HG03342 (cell line): ENCODE measurements around the gene CAMK2A.
A peak's percentile ranks its signal among the peaks of the same experiment; 100 is the strongest.

Source experiments
- ATAC-seq: cut with Tn5 transposase; IDR thresholded peaks from one replicate; pipeline ENCODE4 v1.9.1; 2021; ENCODE audit warnings: mild to moderate bottlenecking, moderate library complexity; ENCODE audit not compliant: unreplicated experiment

Gene CAMK2A

DNA sequence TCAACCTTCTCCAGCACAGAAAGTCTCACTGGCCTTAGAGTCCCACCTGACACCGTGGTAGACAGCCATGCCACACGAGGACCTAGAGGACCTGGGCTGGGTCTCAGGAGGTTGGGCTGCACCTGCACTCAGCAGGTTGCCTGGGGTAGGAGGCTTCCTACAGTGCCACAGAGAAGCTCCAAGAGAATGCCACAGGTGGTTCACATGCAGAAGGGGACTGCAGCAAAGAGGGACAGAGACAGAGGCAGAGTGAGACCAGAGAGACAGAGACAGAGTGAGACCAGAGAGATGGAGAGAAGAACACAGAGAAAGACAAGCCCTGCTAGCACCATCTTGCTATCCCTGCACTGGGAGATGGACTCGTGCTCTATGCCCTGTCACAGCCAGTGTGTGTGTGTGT is 5.7 kb downstream of the CAMK2A start:
- no peak for ATAC-seq

DNA sequence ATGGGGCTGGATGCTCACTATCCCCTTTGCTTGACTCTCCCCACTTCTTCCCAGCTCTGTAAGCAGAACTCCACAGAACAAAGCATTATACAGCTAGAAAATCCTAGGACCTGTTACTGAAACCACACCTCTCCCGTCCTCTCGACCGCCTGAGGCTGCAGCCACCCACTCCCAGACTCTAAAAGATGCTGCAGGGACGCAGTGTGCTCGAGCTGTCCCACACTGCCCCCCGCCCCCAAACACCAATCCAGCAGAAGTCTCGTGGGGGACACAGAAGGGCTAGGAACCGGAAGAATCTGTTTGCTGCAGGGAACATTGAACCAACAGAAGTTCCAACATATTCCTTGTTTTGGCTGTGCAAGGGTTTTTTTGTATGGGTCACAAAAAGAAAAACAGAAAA is 7.6 kb downstream of the CAMK2A start:
- ATAC-seq: no peak

DNA sequence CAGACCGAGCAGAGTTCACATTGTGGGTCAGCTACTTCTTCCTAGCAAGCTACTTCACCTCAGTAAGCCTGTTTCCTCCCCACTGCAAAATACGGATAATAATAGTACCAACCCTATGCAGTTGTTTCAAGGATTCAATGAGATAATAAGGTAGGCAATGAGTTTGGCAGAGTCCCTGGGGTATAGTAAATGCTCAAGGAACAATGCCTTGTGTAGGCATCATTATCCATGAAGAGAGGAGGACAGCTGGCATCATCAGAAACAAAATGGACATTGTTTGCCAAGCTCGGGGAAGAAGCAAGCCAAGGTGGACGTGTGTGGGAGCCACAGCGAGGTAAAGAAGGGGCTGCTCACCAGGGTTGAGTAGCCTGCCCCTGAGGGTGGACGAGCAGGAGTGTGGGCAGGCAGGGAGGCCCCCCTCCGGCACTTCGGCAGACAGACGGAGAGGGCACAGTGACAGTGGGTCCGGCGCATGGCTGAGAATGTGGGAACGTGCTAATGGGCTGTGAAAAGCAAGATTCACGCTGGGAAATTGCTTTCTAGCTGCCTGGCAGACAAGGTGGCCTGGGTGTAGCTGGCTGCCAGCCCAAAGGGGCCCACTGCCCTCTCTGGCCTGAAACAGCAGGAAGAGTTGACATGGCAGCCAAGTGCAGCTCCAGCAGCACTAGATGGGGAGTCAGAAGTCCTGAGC is 10.1 kb downstream of the CAMK2A start:
- no peak for ATAC-seq

DNA sequence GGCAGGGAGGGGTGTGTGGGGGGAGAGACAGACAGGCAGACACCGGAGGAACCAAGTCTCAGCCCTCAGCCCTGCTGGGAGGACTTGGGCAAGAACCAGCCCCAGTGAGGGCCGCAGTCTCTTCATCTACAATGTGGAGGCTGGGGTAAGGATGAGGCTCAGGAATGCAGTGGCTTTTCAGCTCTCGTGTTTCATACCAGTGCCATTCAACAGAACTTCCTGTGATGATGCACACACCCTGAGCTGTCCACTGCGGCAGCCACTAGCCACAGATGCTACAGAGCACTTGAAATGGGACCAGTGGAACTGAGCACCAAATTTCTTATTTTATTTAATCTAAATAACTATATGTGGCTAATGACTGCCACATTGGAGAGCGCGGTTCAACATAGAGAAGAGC is 10.7 kb downstream of the CAMK2A start:
- no peak for ATAC-seq

DNA sequence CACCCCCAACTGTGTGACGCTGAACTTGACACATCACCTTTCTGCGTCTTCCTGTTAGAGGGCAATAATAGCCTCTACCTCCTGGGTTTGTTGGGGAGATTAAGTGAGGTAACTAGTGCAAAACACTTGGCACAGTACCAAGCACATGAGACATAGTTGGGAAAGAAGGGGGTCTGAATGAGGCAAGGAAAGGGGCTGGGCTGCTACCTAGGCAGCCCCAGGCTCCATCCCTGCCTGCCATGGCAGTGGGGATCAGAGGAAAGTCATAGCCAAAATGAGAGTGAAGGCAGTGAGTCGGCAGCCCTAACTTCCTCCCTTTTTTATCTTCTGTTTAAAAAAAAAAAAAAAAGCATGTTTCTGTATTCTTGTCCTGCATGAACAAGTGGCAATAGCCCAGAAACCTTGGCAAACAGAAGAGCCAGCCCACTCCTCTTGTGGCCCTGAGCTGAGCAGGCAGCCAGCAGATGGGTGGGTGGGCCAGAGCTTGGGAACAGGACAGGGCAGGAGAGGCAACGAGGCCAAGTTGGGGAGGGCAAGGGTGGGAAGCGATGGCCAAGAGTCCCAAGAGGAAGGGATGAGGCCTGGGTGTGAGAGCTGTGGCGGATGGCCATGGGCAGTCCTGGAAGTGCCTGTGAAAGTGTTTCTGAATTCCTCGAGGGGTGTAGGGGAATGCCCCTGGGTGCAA is 11.4 kb downstream of the CAMK2A start:
- ATAC-seq: no peak

DNA sequence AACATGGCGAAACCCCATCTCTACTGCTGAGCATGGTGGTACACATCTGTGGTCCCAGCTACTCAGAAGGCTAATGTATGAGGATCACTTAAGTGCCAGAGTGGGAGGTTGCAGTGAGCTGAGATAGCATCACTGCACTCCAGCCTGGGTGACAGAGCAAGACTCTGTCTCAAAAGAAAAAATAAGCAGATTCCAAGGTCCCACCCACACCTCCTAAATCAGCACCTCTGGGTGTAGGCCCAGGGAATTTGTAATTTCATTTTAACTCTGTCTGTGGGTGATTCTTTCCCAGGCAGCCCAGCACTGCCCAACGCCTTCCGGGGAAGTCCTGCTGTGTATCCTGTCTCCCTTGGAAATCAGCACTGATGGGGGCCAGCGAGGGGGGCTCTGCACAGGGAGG is 12.5 kb downstream of the CAMK2A start:
- ATAC-seq: no peak

DNA sequence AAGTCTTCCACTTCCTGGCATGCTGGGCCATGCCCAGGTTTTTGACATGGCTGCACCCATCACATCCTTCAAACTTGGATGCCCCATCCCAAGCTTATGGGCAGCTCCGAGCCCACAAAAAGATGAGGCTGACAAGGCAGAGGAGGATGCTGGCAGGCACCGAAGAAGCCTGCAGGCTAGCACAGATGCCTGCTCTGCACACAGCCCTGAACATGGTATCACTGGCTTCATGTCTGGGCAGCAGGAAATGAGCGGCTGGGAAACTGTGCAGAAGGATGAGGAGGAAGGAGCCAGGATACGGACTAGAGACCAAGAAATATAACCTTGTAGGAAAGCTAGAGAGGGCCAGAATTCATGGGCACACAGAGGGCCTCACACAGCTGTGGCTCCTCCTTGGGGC is 14.8 kb downstream of the CAMK2A start:
- no peak for ATAC-seq

DNA sequence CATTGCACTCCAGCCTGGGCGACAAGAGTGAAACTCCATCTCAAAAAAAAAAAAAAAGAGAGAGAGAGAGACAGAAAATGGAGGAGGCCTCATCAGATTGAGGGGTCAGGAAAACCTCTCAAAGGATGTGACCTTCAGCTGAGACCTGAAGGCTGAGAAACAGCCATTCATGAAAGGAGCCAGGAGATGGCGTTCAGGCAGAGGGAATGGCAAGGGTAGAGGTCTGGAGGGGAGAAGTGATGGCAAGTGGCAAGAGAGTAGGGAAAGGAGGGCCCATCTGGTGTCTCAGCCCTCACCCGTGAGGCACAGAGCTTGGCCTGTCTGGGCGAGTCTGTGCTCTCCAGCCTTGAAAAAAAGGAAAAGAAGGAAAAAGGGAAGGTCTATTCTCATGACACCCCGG is 17.0 kb downstream of the CAMK2A start:
- no peak for ATAC-seq

DNA sequence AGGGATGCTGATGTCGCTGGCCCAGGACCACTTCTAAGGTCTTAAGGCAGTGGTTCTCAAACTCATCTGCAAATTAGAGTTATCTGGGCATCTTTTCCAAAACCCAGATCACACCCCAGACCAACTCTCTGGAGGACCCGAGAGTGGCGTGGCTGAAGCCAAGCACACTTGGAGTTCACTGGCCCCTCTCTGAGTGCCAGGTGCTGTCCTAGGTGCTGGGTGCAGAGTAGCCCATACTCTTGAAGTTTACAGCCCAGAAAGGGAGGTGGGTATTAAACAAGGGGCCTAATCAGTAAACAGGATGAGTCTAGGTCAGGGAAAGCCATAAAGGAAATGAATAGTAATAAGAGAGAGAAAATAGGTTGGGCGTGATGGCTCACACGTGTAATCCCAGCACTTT is 17.6 kb downstream of the CAMK2A start:
- ATAC-seq: no peak

DNA sequence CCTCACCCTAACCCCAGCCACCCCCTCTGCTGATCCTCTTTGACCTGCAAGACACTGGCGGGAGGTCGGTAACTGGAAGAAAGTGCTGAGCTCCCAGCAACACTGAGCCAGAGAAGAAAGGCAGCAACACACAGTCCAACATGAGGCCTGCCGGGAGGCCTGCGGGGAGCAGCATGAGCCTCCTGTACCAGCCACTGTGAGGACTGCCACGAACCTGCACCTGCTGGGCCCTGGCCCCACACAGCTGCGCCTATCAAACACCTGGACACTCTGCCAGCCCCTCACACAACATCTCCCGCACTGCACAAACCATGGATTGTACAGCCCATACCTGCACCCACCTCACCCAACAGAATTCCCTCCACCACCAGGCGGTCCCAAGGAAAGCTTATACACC is 18.3 kb downstream of the CAMK2A start:
- no peak for ATAC-seq

DNA sequence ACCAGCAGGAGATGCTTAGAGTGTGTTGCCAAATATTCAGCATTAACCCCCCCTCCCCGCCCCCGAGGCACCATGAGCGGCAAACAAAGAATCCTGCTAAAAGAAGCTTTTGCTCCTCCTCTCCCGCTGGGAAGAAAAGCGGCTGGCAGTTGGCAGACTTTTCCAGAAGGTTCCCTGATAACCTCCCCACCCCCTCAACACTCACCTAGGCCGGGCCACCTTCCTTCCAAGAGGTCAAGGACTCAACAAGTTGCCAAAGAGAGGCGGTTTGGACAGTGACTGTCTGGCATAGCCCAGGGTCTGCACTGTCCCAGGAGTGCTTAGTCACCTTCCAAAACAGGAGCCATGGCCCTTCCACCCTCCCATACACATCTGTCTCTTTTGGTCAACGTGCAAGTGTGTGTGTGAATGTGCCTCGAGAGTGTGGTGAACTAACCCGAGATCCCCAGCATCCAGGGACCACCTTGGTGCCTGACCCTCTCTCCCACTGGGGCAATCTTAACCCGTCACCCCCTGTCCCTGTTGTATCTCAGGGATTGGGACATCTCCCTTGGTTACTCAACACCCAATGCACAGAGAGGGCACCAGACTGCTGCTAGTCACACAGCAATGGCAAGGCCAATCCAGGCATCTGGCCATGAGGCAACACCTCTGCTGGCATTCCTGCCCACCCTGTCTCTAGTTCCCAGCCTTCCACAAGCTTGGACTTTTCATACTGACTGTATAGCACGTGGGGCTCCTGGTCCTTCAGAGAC is 18.9 kb downstream of the CAMK2A start:
- no peak for ATAC-seq

DNA sequence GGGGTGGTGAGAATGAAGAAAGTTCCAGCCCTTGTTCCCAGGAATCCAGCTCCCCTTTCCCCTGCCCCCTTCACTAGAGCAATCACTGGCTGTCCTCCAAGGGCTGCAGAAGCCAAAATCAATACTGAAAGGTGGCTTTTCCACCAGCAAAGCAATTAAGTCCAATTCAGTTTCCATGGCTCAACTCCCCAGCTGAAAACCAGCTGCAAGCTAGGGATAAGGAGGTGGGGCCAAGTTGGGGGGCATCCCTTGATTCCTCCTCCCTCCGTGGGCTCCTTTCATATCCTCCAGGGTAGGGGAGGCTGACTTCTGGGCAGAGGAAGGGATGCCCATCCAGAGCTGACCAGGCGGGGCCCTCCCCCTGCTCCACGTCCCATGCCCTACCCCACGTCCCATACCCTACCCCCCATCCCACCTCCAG is 22.7 kb downstream of the CAMK2A start:
- no peak for ATAC-seq

DNA sequence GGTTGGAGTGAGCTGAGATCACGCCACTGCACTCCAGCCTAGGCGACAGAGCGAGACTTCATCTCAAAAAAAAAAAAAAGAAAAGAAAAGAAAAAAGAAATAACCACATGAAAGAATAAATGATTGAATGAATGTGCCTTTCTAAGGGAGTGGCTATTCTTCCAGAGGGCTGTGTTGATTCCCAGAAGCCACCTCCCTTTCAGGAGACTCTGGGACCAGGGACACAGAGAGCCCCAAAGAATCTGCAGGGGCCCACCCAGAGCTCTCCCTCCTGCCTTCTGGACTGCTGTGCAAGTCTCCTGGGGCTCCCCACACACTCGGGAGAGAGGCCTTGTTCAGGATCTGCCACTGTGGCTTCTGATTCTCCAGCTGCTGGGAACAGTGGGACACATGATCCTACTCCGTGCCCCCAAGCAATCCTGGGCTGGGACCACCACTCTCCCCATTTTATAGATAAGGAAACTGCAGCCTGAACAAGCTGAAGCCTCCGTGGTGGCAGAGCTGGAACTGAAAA is 23.6 kb downstream of the CAMK2A start:
- no peak for ATAC-seq

DNA sequence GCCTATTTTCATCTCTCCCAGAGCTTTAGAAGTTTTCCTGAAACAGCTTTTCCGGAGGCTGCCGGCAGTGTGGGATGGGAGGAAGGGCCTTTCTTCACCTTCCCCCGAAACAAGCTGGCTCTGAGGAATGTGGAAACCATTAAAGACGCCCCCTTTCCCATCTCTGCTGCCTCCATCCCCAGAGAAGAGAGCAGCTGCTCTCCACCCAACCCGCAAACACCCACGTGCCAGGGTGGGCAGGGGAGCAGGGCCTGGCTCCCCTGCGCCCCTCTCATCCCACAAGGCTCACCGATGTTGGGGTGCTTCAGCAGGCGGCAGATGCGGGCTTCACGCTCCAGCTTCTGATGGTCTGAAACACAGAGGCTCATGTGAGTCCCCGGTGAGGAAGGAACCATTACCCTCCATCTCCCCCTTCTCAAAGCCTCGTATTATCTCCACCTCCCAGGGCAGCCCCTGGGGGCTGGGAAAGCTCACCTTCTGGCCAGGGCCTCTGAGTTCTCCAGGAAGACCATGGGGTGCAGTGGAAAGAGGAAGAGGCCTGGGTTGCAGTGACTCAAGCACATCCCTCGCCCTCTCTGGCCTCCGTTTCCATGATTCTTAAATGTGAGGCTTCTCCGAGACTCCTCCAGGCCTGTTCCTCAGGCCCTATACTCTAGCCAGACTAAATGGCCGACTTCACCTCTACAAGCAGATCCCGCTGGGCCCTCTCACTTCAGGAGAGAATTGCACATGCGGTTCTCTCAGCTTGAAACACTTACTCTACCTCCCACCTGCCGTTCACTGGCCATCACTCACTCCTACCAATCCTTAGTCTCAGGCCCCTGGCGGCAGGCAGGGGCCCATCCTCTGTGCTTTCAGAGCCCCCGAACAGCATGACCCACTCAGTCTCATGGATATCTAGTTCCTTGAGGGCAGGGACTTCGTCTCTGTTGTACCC is 24.6 kb downstream of the CAMK2A start:
- ATAC-seq: no peak

DNA sequence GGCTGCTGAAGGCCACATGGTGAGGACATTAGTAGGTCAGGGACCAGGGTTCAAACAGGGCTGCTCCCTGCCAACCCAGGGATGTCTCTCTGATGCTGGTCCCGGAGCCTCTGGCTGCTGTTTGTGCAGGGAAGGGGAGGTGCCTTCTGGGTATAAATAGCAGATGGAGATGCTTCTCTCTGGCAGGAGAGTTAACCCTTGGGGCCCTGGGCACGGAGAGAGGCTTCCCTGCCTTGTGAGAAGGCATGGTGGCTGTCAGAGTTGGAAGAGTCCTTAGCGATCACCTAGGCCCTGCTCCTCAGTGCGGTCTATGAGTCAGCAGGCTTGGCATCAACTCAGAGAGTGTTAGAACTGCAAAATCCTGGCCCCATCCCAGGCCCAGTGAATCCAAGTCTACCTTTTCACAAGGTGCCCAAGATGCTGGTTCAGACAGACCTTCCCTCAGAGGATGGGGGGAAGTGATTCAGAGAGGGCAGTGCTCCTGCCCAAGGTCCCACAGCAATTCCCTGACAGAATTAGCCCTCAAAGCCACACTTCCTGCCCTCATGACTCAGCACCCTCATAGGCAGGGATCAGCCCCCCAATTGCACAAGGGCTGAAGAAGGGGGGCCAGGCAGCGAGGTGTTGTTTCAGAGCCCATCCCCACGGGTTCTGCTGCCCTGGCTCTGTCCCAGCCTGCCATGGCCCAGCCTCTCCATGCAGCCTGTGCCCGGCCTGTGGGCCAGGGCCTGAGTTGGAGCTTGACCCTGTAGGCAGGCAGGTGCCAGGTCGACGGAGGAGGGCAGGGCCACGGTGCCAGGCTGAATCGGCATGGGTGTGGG is 25.6 kb downstream of the CAMK2A start:
- no peak for ATAC-seq

DNA sequence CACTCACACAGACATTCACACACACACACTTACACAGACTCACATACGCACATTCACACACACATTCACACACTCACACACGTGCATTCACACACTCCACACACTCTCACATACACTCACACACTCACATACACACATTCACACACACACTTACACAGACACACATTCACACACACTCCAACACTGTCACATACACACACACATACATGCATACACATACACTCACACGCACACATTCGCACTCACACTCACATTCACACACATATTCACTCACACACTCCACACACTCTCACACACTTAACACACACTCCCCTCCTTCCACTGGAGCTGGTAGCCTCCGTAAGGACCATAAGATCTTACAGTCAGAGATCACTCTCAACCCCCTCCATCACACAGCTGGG is 26.2 kb downstream of the CAMK2A start:
- ATAC-seq: no peak

DNA sequence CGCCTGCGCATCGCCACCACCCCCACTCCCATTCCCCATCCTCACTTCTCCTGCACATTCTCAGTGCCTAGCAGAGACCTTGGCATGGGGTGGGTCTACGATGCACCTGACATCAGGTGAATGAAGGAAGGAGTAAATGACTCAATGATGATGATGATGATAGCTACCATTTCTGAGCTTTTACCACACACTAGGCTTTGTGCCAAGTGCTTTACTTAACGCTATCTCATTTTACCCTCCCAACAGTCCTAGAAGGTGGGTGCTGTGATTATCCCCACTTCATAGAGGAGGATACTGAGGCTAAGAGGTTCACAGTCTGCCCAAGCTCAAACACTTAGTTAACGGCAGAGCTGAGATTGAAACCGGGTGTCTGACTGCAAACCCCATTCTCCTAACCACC is 27.1 kb downstream of the CAMK2A start:
- no peak for ATAC-seq

DNA sequence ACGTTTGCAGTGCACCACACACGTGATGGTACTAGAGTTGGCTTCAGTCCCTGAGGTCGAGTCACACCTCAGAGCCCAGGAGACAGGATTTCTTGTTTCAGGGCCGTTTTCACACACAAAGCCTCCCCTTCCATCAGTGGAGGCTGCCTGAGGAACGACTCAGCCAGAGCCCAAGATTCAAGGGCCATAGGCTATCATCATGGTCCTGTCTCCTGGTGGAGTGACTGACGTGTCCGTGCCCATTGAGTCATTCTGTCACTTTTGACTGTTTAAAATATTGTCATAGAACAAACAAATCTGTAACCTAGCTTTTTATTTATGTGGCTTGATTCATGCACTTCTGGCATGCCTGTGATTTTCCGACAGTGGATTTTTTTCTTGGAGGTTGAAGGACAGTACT is 28.3 kb downstream of the CAMK2A start:
- ATAC-seq: no peak

DNA sequence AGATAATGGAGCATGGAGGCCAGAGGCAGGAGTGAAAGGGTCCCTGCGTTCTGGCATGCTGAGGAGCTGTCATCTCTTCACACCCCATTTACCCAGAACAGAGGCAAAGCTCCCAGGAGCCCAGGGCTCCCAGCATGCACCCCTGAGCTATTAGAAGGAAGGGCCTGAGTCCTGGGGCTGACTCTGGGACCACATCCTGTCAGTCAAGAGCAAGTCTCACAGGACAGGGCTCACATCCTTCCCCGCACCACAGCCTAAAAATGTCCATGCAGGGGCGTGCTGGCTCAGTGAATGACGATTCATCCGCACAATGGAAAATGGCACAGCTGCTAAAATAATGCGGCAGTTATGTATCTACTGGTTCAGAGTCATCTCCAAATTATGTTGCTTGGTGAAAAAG is 31.4 kb downstream of the CAMK2A start:
- peak; percentile 46 for ATAC-seq

DNA sequence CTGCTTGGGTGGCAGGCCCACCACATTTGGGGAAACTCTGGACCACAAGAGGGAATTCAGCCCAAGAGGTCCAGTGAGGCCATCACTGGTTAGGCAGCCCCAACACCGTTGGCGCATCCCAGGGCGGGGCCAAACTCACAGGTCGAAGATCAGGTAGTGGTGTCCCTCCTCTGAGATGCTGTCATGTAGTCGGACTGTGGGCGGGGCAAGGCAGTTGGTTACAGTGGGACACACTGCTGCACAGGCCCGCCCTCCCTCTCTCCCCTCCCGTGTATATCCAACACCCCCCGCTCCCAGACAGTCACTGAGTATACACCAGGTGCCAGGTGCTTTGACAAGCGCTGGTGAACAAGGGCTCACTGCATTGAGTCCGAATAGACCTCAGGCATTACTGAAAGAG is 32.1 kb downstream of the CAMK2A start:
- ATAC-seq: no peak
